Measurements from ENCODE around the gene MPHOSPH8.

The MPHOSPH8 gene, protein sequence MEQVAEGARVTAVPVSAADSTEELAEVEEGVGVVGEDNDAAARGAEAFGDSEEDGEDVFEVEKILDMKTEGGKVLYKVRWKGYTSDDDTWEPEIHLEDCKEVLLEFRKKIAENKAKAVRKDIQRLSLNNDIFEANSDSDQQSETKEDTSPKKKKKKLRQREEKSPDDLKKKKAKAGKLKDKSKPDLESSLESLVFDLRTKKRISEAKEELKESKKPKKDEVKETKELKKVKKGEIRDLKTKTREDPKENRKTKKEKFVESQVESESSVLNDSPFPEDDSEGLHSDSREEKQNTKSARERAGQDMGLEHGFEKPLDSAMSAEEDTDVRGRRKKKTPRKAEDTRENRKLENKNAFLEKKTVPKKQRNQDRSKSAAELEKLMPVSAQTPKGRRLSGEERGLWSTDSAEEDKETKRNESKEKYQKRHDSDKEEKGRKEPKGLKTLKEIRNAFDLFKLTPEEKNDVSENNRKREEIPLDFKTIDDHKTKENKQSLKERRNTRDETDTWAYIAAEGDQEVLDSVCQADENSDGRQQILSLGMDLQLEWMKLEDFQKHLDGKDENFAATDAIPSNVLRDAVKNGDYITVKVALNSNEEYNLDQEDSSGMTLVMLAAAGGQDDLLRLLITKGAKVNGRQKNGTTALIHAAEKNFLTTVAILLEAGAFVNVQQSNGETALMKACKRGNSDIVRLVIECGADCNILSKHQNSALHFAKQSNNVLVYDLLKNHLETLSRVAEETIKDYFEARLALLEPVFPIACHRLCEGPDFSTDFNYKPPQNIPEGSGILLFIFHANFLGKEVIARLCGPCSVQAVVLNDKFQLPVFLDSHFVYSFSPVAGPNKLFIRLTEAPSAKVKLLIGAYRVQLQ

GRCh38 chr13:19633479-19634255, at the start of gene MPHOSPH8:
Gene MPHOSPH8 (plus strand): TSS chr13:19633659. CDS start chr13:19633749, 90 bp downstream.
- Mint-ChIP-seq H3K4me3 (peak within 1 kb of the TSS; percentile 100), H3K9me3 (no peaks in the 10 kb centered on the region), H3K4me1 (ENCODE audit: low read depth) (peaks cover 32% of the 10 kb centered on the region), H3K27me3 (no peaks in the 10 kb centered on the region), H3K27ac (peak within 1 kb of the TSS; percentile 99), H3K36me3 (ENCODE audit: low read depth) (peaks cover 46% of the 10 kb centered on the region)
- DNase-seq = peak; percentile 95

DNA sequence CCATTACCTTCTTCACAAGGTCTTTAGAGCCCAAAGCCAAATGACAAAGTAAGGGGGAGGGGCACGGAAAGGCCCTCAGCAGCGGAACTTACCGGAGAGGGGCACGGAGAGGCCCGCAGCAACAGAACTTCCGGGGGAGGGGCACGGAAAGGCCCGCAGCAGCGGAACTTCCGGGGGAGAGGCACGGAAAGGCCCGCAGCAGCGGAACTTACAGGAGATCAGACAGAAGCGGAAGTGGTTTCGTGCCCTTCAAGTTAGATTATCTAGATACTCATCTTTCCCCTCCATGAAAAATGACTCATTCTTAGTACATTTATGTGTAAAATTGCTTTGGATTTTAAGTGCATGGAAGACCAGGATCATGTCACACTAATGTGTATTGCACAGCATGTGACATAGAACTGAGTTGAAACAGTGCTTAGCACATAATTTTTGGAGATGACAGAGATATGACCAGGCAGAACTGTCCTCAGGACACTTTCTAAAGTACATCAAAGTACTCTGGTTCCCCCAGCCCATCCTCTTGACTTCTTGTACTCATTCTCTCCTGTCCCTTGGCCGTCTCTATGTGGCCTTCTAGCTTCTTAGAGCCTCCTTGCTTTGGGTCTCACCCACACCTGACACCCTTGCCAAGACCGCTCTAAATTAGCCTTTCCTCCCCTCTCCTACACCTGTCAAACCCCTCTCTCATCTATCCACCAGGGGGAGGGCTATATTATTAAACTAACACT, 46.4 kb upstream of the MPHOSPH8 start:
- peak overlapping the region; percentile 81 for H3K4me3 Mint-ChIP-seq
- DNase-seq = peak; percentile 85
- H3K4me1 Mint-ChIP-seq (ENCODE audit: low read depth) = peaks cover 23% of the 10 kb centered on the region

GRCh38 chr13:19587635-19588300, 45.7 kb upstream of the MPHOSPH8 start:
- Mint-ChIP-seq H3K9me3 (peaks cover 2% of the 10 kb centered on the region), H3K36me3 (ENCODE audit: low read depth) (peaks cover 7% of the 10 kb centered on the region), H3K27ac (peak overlapping the region; percentile 95), H3K27me3 (no peaks in the 10 kb centered on the region), H3K4me1 (ENCODE audit: low read depth) (peaks cover 23% of the 10 kb centered on the region), H3K4me3 (peak overlapping the region; percentile 81)
- DNase-seq = no peak

More for the DNA sequence above, 46.4 kb upstream of the MPHOSPH8 start:
- Mint-ChIP-seq H3K9me3 (peaks cover 2% of the 10 kb centered on the region), H3K36me3 (ENCODE audit: low read depth) (peaks cover 7% of the 10 kb centered on the region), H3K27ac (peak overlapping the region; percentile 95), H3K27me3 (no peaks in the 10 kb centered on the region)

DNA sequence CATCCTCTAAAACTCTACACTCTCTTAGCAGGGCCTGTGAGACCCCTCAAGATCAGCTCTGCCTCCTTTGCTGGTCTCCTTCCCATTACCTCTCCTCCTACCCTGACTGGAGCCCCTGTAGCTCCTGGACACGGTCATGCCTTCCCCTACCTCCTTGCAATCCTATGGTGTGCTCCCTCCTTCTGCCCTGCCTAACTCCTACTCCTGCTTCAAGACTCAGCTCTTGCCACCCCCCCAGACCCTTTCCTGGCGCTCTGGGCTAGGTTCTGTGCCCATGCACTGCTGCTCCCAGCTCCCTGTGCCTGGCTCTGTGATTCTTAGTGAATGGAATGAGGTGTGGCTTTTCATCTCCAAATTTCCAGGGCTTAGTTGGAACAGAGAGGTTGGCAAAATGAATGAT, 44.1 kb upstream of the MPHOSPH8 start:
- H3K9me3 Mint-ChIP-seq = no peaks in the 10 kb centered on the region
- H3K36me3 Mint-ChIP-seq (ENCODE audit: low read depth) = peaks cover 7% of the 10 kb centered on the region
- H3K27me3 Mint-ChIP-seq = no peaks in the 10 kb centered on the region
- DNase-seq = no peak
- H3K4me1 Mint-ChIP-seq (ENCODE audit: low read depth) = peaks cover 23% of the 10 kb centered on the region
- no peak overlapping the region for H3K27ac Mint-ChIP-seq
- H3K4me3 Mint-ChIP-seq = no peak overlapping the region

GRCh38 chr13:19590423-19590822, 43.0 kb upstream of the MPHOSPH8 start:
- Mint-ChIP-seq H3K36me3 (ENCODE audit: low read depth) (peaks cover 4% of the 10 kb centered on the region), H3K4me1 (ENCODE audit: low read depth) (peaks cover 23% of the 10 kb centered on the region), H3K9me3 (no peaks in the 10 kb centered on the region), H3K27me3 (peaks cover 2% of the 10 kb centered on the region), H3K27ac (no peak overlapping the region), H3K4me3 (no peak overlapping the region)
- no peak for DNase-seq

- Mint-ChIP-seq H3K4me1 (ENCODE audit: low read depth) (peaks cover 14% of the 10 kb centered on the region), H3K36me3 (ENCODE audit: low read depth) (peaks cover under 1% of the 10 kb centered on the region), H3K27ac (no peak overlapping the region), H3K4me3 (no peak overlapping the region), H3K27me3 (peaks cover 10% of the 10 kb centered on the region), H3K9me3 (no peaks in the 10 kb centered on the region)
- DNase-seq = no peak
These were observed 41.6 kb upstream of the MPHOSPH8 start for GRCh38 chr13:19591864-19592263.

DNA sequence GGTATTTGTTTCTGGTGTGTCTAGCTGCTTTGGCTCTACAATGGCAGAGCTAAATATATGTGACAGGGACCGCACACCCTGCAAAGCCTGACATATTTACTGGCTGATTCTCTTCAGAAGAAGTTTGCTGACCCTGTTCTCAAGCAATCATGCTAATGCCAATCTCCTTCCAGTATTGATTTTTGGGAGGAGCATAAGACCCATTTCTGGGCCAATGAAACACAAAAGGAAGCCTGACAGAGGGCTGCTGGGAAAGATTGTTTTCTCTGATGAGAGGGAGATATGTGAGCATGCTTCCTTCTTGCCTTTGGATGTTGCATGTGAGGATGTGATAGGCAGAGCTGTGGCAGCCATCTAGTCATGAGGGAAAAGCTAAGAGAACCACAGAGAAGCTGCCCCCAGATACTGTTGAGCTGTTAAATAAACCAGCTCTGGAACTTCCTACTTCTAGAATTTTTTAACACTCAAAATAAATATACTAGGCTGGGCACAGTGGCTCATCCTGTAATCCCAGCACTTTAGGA, 40.7 kb upstream of the MPHOSPH8 start:
- Mint-ChIP-seq H3K9me3 (no peaks in the 10 kb centered on the region), H3K27ac (no peak overlapping the region), H3K4me1 (ENCODE audit: low read depth) (peaks cover 9% of the 10 kb centered on the region), H3K4me3 (no peak overlapping the region), H3K36me3 (ENCODE audit: low read depth) (no peaks in the 10 kb centered on the region), H3K27me3 (peaks cover 15% of the 10 kb centered on the region)
- DNase-seq = no peak

DNA sequence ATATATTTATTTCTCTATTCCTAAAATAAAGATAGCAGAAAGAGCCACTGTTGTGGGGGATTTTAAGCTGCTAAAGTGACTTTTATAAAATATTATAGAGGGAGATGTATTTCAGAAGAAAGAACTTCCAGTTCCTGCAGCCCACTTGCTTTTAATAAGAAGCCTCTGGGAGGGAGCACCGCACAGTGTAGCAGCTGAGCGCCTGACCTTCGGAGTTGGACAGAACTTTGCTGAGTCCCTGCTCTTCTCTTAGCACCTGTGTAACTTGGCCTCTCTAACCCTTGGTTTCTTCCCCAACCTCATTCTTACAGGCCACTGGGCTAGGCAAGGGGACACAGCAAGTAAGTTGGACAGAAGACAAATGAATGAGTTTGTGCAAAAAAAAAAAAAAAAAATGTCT, 37.4 kb upstream of the MPHOSPH8 start:
- Mint-ChIP-seq H3K9me3 (no peaks in the 10 kb centered on the region), H3K27ac (no peak overlapping the region), H3K27me3 (peaks cover 42% of the 10 kb centered on the region), H3K4me1 (ENCODE audit: low read depth) (peaks cover 5% of the 10 kb centered on the region), H3K4me3 (no peak overlapping the region), H3K36me3 (ENCODE audit: low read depth) (no peaks in the 10 kb centered on the region)
- DNase-seq = no peak

- H3K27ac Mint-ChIP-seq = no peak overlapping the region
- no peak overlapping the region for H3K4me3 Mint-ChIP-seq
- H3K4me1 Mint-ChIP-seq (ENCODE audit: low read depth) = peaks cover 5% of the 10 kb centered on the region
- no peak for DNase-seq
- no peaks in the 10 kb centered on the region for H3K36me3 Mint-ChIP-seq (ENCODE audit: low read depth)
- peaks cover 44% of the 10 kb centered on the region for H3K27me3 Mint-ChIP-seq
- H3K9me3 Mint-ChIP-seq = no peaks in the 10 kb centered on the region
These were observed 36.5 kb upstream of the MPHOSPH8 start for GRCh38 chr13:19596960-19597361.

DNA sequence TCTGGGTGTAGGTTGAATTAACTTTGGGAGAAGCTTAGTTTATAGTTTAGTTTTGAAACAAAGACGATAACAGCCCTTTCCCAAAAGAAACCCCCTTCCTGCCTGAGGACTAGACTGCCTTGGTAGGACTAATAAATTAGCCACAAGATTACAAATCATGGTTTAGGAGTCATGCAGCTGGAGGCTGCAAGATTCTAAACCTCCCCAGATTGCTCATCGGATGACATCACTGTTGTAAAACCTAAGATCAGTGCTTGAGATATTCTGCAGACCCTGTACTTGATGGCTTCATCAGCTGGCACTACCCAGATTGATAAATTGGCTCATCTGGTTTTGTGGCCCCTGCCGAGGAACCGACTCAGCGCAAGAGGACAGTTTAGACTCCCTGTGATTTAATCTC, 35.9 kb upstream of the MPHOSPH8 start:
- Mint-ChIP-seq H3K4me3 (no peak overlapping the region), H3K36me3 (ENCODE audit: low read depth) (no peaks in the 10 kb centered on the region), H3K27me3 (peaks cover 46% of the 10 kb centered on the region), H3K9me3 (no peaks in the 10 kb centered on the region), H3K27ac (no peak overlapping the region), H3K4me1 (ENCODE audit: low read depth) (peaks cover 7% of the 10 kb centered on the region)
- DNase-seq = no peak

GRCh38 chr13:19601749-19602725, 31.4 kb upstream of the MPHOSPH8 start:
- Mint-ChIP-seq H3K4me3 (peak overlapping the region; percentile 70), H3K36me3 (ENCODE audit: low read depth) (peaks cover 16% of the 10 kb centered on the region), H3K9me3 (peaks cover 14% of the 10 kb centered on the region), H3K27me3 (peaks cover 64% of the 10 kb centered on the region), H3K27ac (peak overlapping the region; percentile 40), H3K4me1 (ENCODE audit: low read depth) (peaks cover 9% of the 10 kb centered on the region)
- peak; percentile 70 for DNase-seq

DNA sequence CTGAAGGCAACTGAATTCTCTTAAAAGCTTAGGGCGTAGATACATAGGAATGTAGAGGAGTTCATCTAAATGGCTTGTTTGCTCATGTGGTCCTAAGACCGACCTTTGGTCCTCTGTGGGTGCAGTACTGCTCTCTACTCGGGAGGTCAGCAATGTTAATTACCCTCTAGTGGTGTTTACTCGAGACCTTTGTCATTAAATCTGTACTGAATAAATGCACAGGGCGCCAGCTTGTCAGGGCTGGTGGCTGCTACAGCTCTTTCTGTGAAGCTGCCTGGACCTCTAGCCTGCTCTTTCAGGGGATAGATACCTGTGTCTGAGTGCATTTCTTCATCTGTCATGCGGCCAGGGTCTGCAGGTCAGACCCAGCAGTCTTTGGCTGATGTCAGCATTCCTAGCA, 29.2 kb upstream of the MPHOSPH8 start:
- Mint-ChIP-seq H3K36me3 (ENCODE audit: low read depth) (peaks cover 16% of the 10 kb centered on the region), H3K9me3 (peaks cover 14% of the 10 kb centered on the region), H3K4me1 (ENCODE audit: low read depth) (peaks cover 4% of the 10 kb centered on the region), H3K27me3 (peaks cover 46% of the 10 kb centered on the region), H3K27ac (no peak overlapping the region), H3K4me3 (no peak overlapping the region)
- no peak for DNase-seq
